Epithelial cell of proximal tubule (primary cell): ENCODE results near the gene SLC22A1. TPM values are rescaled to one million over a fixed set of nuclear protein-coding genes. Genes with fewer than 3 reads are reported as not detected.

ENCODE experiments used
- DNase-seq: peaks from one replicate; pipeline ENCODE4 v3.0.0-alpha.2; 2011; ENCODE audit warnings: low read depth
- H3K4me3 ChIP-seq: 2 replicates; pipeline ENCODE4 v1.5.1; 2011; ENCODE audit warnings: low read depth, mild to moderate bottlenecking, low read length
- CTCF ChIP-seq: conservative IDR thresholded peaks from 2 replicates; pipeline ENCODE4 v1.5.1; 2012; ENCODE audit warnings: low read depth, mild to moderate bottlenecking, low read length
- total RNA-seq: library from RNA; depleted of rRNA; stranded (reverse); fragments of >200 nt; gene quantifications from 2 replicates; pipeline ENCODE4 v1.2.3, GENCODE V29; 2015

SLC22A1 gene
- total RNA-seq, 1 donor from 2014 or later: 0.12 TPM

- H3K4me3 ChIP-seq: no peak overlapping the region
- no peak for TF ChIP-seq CTCF
- no peak for DNase-seq
Measured at GRCh38 chr6:160177220-160177619, 55.6 kb downstream of the SLC22A1 start.

GRCh38 chr6:160178271-160178670, 56.7 kb downstream of the SLC22A1 start:
- H3K4me3 ChIP-seq: no peak overlapping the region
- TF ChIP-seq CTCF: no peak
- no peak for DNase-seq

- no peak for DNase-seq
- H3K4me3 ChIP-seq: no peak overlapping the region
- no peak for TF ChIP-seq CTCF
Measured at GRCh38 chr6:160180706-160181105, 59.1 kb downstream of the SLC22A1 start.

- no peak overlapping the region for H3K4me3 ChIP-seq
- no peak for DNase-seq
- no peak for TF ChIP-seq CTCF
Measured at GRCh38 chr6:160188773-160189172, 67.2 kb downstream of the SLC22A1 start.

GRCh38 chr6:160190081-160190480, 68.5 kb downstream of the SLC22A1 start:
- no peak overlapping the region for H3K4me3 ChIP-seq
- DNase-seq: no peak
- no peak for TF ChIP-seq CTCF

- no peak overlapping the region for H3K4me3 ChIP-seq
- DNase-seq: no peak
- TF ChIP-seq CTCF: no peak
Measured at GRCh38 chr6:160190973-160191372, 69.4 kb downstream of the SLC22A1 start.

GRCh38 chr6:160192840-160193239, 71.2 kb downstream of the SLC22A1 start:
- no peak for DNase-seq
- H3K4me3 ChIP-seq: no peak overlapping the region
- no peak for TF ChIP-seq CTCF
